HG02623 (cell line): ENCODE results near the gene TPO.
A peak's percentile ranks its signal among the peaks of the same experiment; 100 is the strongest.
"Not testable (repeated sequence)": the region's sequence is repeated elsewhere in the genome, so short reads cannot be mapped to it uniquely, and the experiment has no call there.

ENCODE experiments used
- ATAC-seq: cut with Tn5 transposase; IDR thresholded peaks from one replicate; pipeline ENCODE4 v1.9.1; 2021; ENCODE audit warnings: moderate library complexity; ENCODE audit not compliant: unreplicated experiment

Gene TPO

DNA sequence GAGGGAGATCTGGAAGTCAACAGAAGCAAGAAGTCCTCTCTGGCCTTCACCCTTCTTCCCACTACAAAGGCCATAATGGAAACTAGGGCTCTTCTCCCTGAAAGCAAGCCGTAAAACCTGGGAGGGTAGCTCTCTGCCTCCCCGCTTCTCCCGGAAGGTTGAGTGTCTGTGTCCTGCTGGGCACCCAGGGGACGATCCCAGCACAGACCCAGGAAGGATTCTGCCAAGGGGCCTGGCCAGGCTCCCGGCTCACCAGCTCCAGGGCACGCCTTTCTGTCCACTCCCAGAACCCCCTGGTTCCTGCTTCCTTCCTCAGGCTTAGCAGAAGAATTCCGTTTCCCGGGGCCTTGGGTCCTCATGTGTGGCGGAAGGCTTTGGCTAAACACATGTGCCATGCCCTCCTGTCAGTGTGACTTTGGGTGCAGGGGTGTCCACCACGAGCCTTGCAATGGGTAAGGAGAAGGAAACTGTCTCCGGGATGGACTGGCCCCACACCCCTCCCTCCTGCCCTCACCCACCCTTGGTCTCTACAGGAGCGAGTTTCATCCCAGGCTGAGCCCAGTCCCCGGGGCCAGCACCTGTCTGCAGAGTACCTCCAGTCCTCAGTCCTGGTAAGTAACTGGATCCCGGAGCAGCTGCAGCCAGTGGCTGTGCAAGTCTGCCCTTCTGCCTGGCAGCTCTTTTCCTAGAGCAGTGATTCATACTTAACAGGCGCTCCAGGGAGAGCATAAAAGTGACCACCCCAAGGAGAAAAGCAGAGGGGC, 135.8 kb downstream of the TPO start:
- ATAC-seq = no peak

- ATAC-seq = no peak
Observed at GRCh38 chr2:1550076-1550475, 136.8 kb downstream of the TPO start.

DNA sequence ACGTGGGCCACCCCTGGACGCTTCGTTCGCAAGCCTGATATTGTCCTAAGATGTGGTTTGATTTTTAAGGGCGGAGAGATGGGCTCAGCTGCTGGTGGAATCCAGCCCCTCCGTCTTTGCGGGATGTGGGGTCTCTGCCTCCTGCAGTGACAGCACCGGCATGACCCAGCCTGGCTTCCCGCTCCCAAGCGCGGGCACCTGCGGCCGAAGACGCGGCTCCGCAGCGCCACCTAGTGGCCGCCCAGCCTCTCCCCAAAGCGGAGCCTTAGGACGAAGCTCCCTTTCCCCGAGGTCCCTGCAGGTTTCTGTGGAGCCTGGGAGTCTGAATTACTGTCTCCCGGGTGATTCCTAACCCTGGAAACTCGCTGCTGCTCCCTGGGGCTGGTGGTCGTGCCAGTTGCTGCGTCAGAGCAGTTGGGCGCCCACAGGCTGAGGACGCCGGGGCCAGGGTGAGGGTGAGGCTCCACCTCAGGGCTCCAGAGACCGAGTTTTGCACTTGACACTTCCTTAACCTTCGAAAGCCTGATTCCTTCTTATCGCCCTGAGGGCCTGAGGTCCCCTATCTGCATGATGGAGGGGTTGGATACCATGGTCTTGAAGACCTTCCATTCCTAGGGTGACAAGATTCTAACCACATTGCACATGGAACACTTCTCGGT, 137.5 kb downstream of the TPO start:
- ATAC-seq = peak; percentile 84

DNA sequence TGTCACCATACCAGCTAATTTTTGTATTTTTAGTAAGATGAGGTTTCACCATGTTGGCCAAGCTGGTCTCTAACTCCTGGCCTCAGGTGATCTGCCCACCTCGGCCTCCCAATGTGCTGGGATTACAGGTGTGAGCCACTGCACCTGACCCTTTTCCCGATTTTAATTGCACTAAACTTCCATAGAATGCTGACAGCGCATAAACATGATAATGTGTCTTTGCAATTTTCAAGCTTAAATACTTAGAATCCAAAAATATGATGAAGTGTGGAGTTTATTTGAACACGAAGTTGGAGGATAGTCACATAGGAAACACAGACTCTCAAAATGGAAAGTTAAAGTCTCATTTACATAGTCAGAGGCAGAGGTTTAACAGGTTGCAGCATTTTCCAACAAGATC, 138.6 kb downstream of the TPO start:
- no peak for ATAC-seq

DNA sequence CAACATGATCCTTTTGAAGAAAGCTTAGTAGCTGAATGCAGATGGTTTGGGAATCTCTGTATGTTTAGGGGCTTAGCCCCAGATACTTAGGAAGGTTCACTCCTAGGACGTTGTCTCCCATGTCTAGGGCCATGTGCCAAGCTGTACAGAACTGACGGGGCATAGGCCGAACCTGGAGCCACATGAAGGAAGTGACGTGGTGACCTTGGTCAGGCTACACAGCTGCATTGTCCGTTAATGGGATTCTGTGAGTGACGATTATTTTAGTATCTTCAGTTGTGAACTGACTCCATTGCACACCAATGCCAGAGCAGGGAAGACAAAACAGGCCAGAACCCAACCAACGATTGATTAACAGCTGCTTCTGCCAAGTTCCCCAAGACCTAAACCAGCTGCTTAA, 139.3 kb downstream of the TPO start:
- no peak for ATAC-seq

- no peak for ATAC-seq
Observed at GRCh38 chr2:1553671-1554295, 140.5 kb downstream of the TPO start.

DNA sequence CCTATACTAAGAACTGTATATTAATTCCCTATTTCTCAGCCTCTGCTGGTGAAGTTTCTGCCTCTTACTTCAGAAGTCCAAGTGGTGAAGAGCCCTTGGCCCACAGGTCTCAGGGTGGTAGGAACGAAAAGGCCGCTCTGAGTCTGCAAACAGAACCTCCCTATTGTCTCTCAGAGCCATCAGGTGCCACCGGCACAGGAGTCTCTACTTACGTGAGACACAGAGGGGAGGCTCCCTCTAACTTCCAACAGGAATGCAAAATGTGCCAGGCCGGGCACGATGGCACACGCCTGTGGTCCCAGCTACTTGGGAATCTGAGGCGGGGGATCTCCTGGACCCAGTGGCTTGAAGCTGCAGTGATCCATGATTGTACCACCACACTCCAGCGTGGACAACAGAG, 143.0 kb downstream of the TPO start:
- ATAC-seq = no peak

GRCh38 chr2:1556776-1557466, 143.7 kb downstream of the TPO start:
- no peak for ATAC-seq

GRCh38 chr2:1557467-1557820, 144.2 kb downstream of the TPO start:
- ATAC-seq = no peak

GRCh38 chr2:1559589-1560175, 146.4 kb downstream of the TPO start:
- ATAC-seq = no peak

DNA sequence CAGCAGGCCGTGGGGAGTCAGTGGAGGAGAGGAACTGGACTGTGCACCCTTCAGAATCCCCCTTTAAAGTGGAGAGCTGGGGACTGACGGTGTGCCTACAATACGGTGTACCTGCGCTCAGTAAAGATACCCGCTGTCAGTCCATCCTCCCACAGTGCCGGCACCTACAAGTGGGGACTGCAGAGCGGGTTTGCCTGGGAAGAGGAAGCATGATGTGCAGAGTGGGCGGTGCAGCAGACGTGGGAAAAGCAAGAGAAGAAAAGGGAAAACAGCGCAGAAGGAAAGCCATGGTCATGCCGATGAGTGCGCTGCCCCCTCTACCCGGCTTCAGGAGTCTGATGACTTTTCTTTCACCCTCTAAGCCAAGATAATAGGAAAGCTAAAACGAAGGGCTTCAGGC, 148.0 kb downstream of the TPO start:
- ATAC-seq = no peak

- no peak for ATAC-seq
Observed at GRCh38 chr2:1561811-1562421, 148.7 kb downstream of the TPO start.

DNA sequence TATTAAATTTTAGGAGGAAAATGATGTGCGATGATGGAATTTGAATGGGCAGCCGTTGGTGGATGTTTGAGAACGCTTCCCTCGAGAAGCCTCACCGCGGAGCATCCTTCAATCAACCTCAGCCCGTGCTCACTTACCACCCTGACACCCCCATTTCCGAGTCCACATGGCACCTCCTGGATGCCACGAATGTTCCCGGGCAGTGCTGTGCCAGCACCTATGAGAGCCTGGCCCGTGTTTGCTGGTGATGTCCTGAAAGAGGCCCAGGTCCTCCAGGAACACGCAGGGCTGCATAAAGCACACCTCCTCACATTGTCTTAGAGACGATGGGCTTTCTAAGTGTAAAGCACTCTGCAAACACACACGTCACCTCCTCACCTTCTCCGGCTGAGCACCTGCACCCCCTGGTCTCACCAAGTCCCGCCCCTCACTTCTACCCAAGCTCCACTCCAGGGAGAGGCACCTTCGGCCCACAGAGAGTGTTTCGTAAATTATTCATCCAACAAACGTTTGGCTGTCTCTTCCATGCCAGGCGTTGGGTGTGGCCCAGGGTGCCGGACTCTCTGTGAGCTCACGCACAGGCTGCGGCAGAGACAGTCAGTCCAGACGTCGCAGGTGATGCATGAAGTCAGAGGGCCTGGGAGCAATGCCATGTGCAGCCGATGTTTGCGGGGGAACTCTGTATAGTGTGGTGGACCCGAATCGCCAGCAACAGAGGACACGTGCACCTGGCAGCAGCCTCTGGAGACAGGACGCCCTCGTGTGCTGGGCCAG, 150.0 kb downstream of the TPO start:
- no peak for ATAC-seq

DNA sequence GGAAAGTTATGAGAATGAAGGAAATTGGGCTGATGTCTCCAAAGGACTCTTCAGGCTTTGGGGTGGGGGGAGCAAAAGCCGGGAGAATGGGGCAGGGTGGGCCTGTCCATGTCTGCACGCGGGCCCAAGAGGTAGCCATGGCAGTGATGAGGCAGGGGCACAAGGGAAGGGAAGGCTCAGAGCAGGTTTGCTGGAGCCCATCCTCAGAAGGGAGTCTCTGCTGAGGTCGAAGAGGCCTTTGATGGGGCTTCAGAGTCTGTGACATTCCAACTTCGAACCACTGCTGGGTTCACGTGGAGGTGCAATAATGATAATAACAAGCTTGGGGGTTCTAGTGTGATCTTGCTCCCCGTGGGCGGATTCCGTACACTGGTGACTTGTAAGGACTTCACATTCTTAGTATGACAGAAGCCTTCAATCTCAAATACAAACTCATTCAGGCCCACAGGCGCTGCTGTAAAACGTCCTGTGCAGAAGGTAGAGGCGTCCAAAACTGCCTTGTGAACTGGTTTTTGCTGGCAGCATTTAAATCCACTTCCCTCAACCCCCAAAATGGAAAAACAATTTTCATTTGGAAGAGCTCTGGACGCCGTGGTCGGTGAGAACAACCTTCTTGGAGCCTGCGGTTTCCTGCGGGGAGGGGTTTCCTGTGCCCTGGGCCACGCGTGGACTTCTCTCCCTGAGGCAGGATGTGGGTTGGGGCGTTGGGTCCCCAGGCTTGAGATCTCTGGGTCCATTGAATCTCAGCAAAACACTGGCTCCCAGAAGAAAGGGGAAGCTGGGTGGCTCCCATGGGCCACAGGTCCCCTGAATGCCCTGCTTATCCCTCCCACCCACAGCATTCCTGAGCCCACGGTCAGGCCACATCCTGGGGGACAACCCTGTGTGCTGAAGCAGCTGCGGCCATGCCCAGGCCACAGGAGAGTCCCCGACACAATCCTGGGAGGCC, 151.0 kb downstream of the TPO start:
- no peak for ATAC-seq

DNA sequence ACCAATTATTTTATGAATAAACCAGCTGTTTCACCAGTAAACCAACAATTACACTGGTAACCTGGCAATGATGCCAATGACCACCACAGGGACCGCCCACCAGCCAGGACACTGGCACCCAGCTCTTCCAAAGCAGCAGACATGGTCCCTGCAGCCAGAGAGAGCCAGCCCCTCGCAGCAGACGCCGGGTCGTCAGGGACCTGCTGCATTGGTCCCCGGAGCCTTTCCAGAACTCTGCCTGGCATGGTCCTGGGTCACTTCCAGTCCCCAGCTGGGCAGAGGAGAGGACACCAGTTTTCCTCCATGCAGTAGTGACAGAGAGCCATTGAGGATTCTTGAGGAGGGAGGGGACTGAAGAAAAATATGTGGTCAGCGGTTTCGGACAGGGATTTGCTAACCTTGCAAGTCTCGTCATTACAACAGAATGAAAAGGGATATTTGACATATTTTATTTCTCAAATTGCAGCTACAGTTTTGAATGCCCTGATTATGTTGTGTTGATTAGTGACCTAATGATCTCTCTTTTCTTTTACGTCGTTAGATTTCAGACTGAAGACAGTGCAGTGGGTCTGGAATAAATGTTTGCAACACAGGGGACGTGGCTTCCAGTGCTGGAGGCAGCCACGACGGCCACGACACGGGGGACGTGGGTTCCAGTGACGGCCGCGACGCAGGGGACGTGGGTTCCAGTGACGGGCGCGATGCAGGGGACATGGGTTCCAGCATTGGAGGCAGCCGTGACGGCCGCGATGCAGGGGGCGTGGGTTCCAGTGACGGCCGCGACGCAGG, 154.5 kb downstream of the TPO start:
- no peak for ATAC-seq

GRCh38 chr2:1568345-1568668, 155.0 kb downstream of the TPO start:
- ATAC-seq = not testable (repeated sequence)

- ATAC-seq = no peak
Observed at GRCh38 chr2:1569879-1570450, 156.7 kb downstream of the TPO start.
